Breast epithelium (tissue), 4 donors: ENCODE measurements around the gene LRRTM4. TPM values are rescaled to one million over a fixed set of nuclear protein-coding genes. Genes with fewer than 3 reads are reported as not detected.

ENCODE experiments used
- DNase-seq, 2 donors: peaks; one replicate each; pipeline ENCODE4 v3.0.0-alpha.2; 2019; ENCODE audit warnings: low spot score in 2 of 2
- H3K27ac ChIP-seq, 2 donors: fragments of 200-600 bp; sonication (generic) in 1 of 2; one replicate each; pipeline ENCODE4 v1.5.1; 2016 to 2019; ENCODE audit warnings: mild to moderate bottlenecking in 1 of 2
- H3K27me3 ChIP-seq, 2 donors: fragments of 200-600 bp; sonication (generic) in 1 of 2; one replicate each; pipeline versions ENCODE4 v1.5.1 to v1.6.0; 2017 to 2019; ENCODE audit warnings: control low read depth in 1 of 2, mild to moderate bottlenecking in 1 of 2
- H3K36me3 ChIP-seq: fragments of 200-600 bp; one replicate; pipeline ENCODE4 v1.5.1; 2019
- H3K4me1 ChIP-seq, 2 donors: fragments of 200-600 bp; sonication (generic); one replicate each; pipeline ENCODE4 v1.5.1; 2016 to 2019; ENCODE audit warnings: control low read depth in 1 of 2
- H3K4me3 ChIP-seq, 3 donors: fragments of 200-600 bp; sonication (generic); 1 replicate in 2 of 3; 2 replicates in 1 of 3; pipeline ENCODE4 v1.5.1; 2016 to 2019; ENCODE audit warnings: mild to moderate bottlenecking in 3 of 3, moderate library complexity in 2 of 3
- H3K9me3 ChIP-seq, 2 donors: fragments of 200-600 bp; sonication (generic) in 1 of 2; one replicate each; pipeline ENCODE4 v1.5.1; 2016 to 2019; ENCODE audit warnings: control low read depth in 1 of 2
- POLR2A ChIP-seq: fragments of 450-650 bp; IDR thresholded peaks from one replicate; pipeline ENCODE4 v1.6.1; 2016; ENCODE audit warnings: antibody characterized with exemption, mild to moderate bottlenecking, moderate library complexity
- POLR2AphosphoS5 ChIP-seq, 3 donors: sonication (generic); formaldehyde crosslinking; IDR thresholded peaks; one replicate each; pipeline ENCODE4 v1.6.1; 2017; ENCODE audit warnings: antibody characterized with exemption in 3 of 3
- intact Hi-C: fragments of 100-400 bp; cut with DNase I; formaldehyde crosslinking; loops from one replicate; pipeline ENCODE4 v1.15.1; 2023; ENCODE audit warnings: low total_unique reads
- total RNA-seq, 3 donors: library from RNA; depleted of rRNA; stranded (reverse); fragments of >200 nt; gene quantifications; one replicate each; pipeline ENCODE4 v1.1.0, GENCODE V29; 2016
- TF ChIP-seq, protein P1 (sequence below), 3 donors: fragments of 450-650 bp; IDR thresholded peaks; one replicate each; pipeline ENCODE4 v1.5.1; 2016 to 2017; ENCODE audit warnings: antibody characterized with exemption in 3 of 3, mild to moderate bottlenecking in 3 of 3, moderate library complexity in 3 of 3

The LRRTM4 gene
- total RNA-seq, 3 donors from 2014 or later, result 0.16 to 1.6 TPM; not detected in 1

DNA sequence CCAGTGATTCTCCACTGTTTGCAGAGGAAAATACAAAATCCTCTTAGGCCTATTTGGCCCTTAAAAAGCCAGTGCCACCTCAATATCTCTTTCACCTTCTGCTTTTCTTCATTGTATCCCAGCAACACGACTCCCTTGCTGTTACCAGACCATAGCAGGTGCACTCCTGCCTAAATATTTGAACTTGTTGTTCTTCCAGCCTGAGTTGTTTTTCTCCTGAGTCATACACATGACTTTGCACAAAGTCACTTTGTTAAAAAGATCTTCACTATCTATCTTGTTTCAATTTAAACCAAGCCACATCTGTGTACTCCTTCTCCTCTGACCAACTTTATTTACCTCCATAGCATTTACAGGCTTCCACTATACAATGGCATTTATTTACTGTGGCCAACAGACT is 103.6 kb downstream of the LRRTM4 start:
- Histone ChIP-seq H3K9me3 (no peaks in the 10 kb centered on the region), H3K36me3 (no peaks in the 10 kb centered on the region), H3K27me3 (no peaks in the 10 kb centered on the region), H3K27ac (no peak overlapping the region), H3K4me1 (no peaks in the 10 kb centered on the region), H3K4me3 (no peak overlapping the region)
- TF ChIP-seq POLR2AphosphoS5 (IDR thresholded peaks at IDR 0.05) (no peak), POLR2A (no peak)
- TF ChIP-seq, protein P1, sequence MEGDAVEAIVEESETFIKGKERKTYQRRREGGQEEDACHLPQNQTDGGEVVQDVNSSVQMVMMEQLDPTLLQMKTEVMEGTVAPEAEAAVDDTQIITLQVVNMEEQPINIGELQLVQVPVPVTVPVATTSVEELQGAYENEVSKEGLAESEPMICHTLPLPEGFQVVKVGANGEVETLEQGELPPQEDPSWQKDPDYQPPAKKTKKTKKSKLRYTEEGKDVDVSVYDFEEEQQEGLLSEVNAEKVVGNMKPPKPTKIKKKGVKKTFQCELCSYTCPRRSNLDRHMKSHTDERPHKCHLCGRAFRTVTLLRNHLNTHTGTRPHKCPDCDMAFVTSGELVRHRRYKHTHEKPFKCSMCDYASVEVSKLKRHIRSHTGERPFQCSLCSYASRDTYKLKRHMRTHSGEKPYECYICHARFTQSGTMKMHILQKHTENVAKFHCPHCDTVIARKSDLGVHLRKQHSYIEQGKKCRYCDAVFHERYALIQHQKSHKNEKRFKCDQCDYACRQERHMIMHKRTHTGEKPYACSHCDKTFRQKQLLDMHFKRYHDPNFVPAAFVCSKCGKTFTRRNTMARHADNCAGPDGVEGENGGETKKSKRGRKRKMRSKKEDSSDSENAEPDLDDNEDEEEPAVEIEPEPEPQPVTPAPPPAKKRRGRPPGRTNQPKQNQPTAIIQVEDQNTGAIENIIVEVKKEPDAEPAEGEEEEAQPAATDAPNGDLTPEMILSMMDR (IDR thresholded peaks at IDR 0.05), result no peak
- intact Hi-C loops, result no loop called here
- DNase-seq, result no peak

DNA sequence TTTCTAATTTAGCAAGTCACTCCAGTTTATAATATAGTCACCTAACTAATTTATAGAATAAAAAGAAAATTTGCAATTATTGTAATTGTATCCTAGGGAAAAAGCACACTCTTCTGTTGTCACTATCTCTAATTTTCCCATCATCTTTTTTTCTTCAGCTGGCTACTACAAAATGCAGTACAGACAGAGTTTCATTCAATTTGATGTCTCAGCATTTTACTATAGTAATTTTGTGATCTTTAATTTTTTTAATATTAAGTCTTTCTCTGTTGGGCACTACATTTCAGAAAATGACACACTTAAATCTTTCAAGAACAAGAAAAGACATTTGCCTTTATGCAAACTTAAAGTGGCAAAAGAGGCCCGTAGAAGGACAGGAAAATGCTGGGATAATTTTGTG is 118.0 kb downstream of the LRRTM4 start:
- no peaks in the 10 kb centered on the region for H3K4me1 ChIP-seq
- H3K4me3 ChIP-seq, result no peak overlapping the region
- intact Hi-C loops, result no loop called here
- no peaks in the 10 kb centered on the region for H3K36me3 ChIP-seq
- TF ChIP-seq, protein P1 (IDR thresholded peaks at IDR 0.05), result no peak
- no peak for TF ChIP-seq POLR2AphosphoS5 (IDR thresholded peaks at IDR 0.05)
- TF ChIP-seq POLR2A, result no peak
- H3K27me3 ChIP-seq, result no peaks in the 10 kb centered on the region
- H3K27ac ChIP-seq, result no peak overlapping the region
- no peak for DNase-seq
- no peaks in the 10 kb centered on the region for H3K9me3 ChIP-seq

DNA sequence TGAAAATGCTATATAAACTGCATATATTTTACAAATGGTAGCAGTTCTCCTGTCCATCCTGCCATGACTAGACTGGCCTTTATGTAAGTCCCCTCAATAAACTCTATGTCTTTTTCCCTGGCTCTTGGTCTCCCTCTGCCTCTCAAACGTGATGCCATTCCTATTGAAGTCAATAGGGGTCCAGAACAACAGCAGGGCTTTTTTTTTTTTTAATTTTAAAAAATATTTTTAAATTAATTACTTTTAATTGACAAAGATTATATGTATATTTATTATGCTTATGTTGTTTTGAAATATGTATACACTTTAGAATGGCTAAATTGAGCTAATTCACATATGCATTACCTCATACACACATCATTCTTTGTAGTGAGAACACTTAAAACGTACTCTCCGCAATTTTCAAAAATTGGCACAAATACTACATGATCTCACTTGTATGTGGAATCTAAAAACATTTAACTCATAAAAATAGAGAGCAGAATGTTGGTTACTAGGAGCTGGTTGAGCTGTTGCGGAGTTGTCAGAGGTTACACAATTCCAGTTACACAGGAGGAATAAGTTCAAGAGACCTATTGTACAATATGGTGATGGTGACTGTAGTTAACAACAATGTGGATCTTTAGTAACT is 123.1 kb downstream of the LRRTM4 start:
- no peak for DNase-seq
- intact Hi-C loops, result no loop called here

DNA sequence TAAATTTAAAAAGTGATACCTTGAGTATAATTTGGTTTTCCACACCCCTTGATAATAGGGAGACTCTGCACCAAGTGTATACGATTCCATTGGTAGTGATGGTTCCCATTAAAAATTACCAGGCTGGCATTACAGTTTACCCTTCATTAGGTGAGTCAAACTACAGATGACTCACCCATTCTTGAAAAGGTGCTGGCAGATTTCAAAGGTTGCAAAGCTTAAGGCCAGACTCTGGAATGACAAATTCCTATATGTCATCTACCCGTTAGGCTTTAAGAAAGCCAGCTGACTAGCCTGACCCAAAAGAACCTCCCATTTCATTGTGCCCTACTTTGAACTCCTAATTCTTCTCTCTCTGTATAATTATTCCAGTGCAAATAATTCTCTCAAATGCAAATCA is 124.4 kb downstream of the LRRTM4 start:
- Histone ChIP-seq H3K4me3 (no peak overlapping the region), H3K36me3 (no peaks in the 10 kb centered on the region), H3K27me3 (no peaks in the 10 kb centered on the region), H3K9me3 (no peaks in the 10 kb centered on the region), H3K4me1 (no peaks in the 10 kb centered on the region), H3K27ac (no peak overlapping the region)
- TF ChIP-seq, protein P1 (IDR thresholded peaks at IDR 0.05), result no peak
- TF ChIP-seq POLR2A (no peak), POLR2AphosphoS5 (IDR thresholded peaks at IDR 0.05) (no peak)
- intact Hi-C loops, result no loop called here
- DNase-seq, result no peak

More for the DNA sequence above, 123.1 kb downstream of the LRRTM4 start:
- Histone ChIP-seq H3K36me3 (no peaks in the 10 kb centered on the region), H3K27me3 (no peaks in the 10 kb centered on the region), H3K4me1 (no peaks in the 10 kb centered on the region), H3K4me3 (no peak overlapping the region), H3K9me3 (no peaks in the 10 kb centered on the region), H3K27ac (no peak overlapping the region)
- TF ChIP-seq POLR2AphosphoS5 (IDR thresholded peaks at IDR 0.05), result no peak
- no peak for TF ChIP-seq POLR2A
- TF ChIP-seq, protein P1 (IDR thresholded peaks at IDR 0.05), result no peak

DNA sequence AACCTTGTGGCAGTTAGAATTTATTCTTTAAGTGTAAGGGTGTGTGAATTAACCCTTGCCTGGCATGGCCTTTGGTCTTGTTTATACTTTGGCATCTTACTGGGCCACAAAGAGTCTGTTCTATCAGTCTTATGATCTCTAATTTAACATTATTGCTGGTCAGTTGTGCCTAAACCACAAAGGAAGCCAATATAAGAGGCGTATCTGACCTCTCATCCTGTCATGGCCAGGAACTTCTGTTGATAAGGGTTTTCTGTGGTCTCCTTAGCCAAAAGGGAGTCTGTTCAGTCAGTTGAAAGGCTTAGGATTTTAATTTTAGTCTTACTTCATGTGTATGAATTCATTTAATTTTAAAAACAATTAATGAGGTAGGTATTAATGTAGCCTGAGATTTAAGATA is 127.2 kb downstream of the LRRTM4 start:
- no peaks in the 10 kb centered on the region for H3K27me3 ChIP-seq
- intact Hi-C loops, result no loop called here
- H3K4me1 ChIP-seq, result no peaks in the 10 kb centered on the region
- no peaks in the 10 kb centered on the region for H3K9me3 ChIP-seq
- no peak for DNase-seq
- H3K36me3 ChIP-seq, result no peaks in the 10 kb centered on the region
- no peak overlapping the region for H3K27ac ChIP-seq
- TF ChIP-seq, protein P1 (IDR thresholded peaks at IDR 0.05), result no peak
- no peak for TF ChIP-seq POLR2A
- TF ChIP-seq POLR2AphosphoS5 (IDR thresholded peaks at IDR 0.05), result no peak
- no peak overlapping the region for H3K4me3 ChIP-seq
